H1 (cell line): Measurements from ENCODE around the gene ITPK1.

Experiments used
- CBX5 ChIP-seq: fragments of 300-800, 300-1000 bp; sonication (generic); IDR thresholded peaks from 2 replicates; pipeline ENCODE4 v1.7.1; 2016; ENCODE audit warnings: antibody characterized with exemption, low read length, low read depth
- CTCF ChIP-seq, 3 experiments: IDR thresholded peaks; 1 replicate in 2 of 3; 2 replicates in 1 of 3; pipeline versions ENCODE4 v1.5.1 to v1.6.1; 2011; ENCODE audit warnings: low read length in 3 of 3, mild to moderate bottlenecking in 3 of 3, inconsistent platforms in 2 of 3, low read depth in 1 of 3, moderate library complexity in 1 of 3; ENCODE audit not compliant: insufficient read depth in 1 of 3; ENCODE audit errors: control extremely low read depth in 1 of 3
- EZH2 ChIP-seq: fragments of 200-600 bp; sonication (generic); IDR thresholded peaks from 2 replicates; pipeline ENCODE4 v1.7.1; 2012; ENCODE audit warnings: low read depth, mild to moderate bottlenecking, moderate library complexity, low read length, inconsistent platforms; ENCODE audit not compliant: severe bottlenecking
- FOSL1 ChIP-seq: IDR thresholded peaks from 2 replicates; pipeline ENCODE4 v1.6.1; 2011; ENCODE audit warnings: mild to moderate bottlenecking, low read depth, low read length, moderate library complexity; ENCODE audit not compliant: insufficient read depth
- JUND ChIP-seq: IDR thresholded peaks from 2 replicates; pipeline ENCODE4 v1.6.1; 2011; ENCODE audit warnings: mild to moderate bottlenecking, improper control_type of control experiment, low read length
- MAFK ChIP-seq: IDR thresholded peaks from 2 replicates; pipeline ENCODE4 v1.6.1; 2012; ENCODE audit warnings: low read depth, mild to moderate bottlenecking, improper control_type of control experiment, low read length
- RFX5 ChIP-seq: IDR thresholded peaks from 2 replicates; pipeline ENCODE4 v1.6.1; 2011; ENCODE audit warnings: low read depth, low read length, improper control_type of control experiment, borderline replicate concordance
- SP1 ChIP-seq: IDR thresholded peaks from 2 replicates; pipeline ENCODE4 v1.6.1; 2011; ENCODE audit warnings: low read depth, low read length
- TF ChIP-seq, protein P1 (sequence below): IDR thresholded peaks from 2 replicates; pipeline ENCODE4 v1.6.1; 2011; ENCODE audit warnings: low read depth, mild to moderate bottlenecking, low read length; ENCODE audit not compliant: insufficient read depth

GRCh38 chr14:92942136-92942535 is 173.6 kb downstream of the ITPK1 start:
- TF ChIP-seq MAFK (no peak), CTCF (IDR thresholded peaks at IDR 0.05; ENCODE audit: control extremely low read depth in 1 of 3, insufficient read depth in 1 of 3, low read depth in 1 of 3, low read length in 3 of 3) (no peak), FOSL1 (no peak), EZH2 (no peak), RFX5 (no peak), CBX5 (no peak), SP1 (no peak), JUND (no peak)
- TF ChIP-seq, protein P1, sequence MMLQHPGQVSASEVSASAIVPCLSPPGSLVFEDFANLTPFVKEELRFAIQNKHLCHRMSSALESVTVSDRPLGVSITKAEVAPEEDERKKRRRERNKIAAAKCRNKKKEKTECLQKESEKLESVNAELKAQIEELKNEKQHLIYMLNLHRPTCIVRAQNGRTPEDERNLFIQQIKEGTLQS, result no peak
